K562 (cell line): Measurements from ENCODE around the gene CMTM5. TPM values are rescaled to one million over a fixed set of nuclear protein-coding genes. Genes with fewer than 3 reads are reported as not detected.

Source experiments
- ATAC-seq: fragments of 200-7000 bp; cut with Tn5 transposase; 3 replicates; pipeline ENCODE4 v1.9.1; 2020; ENCODE audit warnings: moderate library complexity
- BruUV-seq: library from RNA; stranded (reverse); fragments of 400-500 nt; replicated peaks from 2 replicates; lab custom pipeline; 2021; lab: Mats Ljungman, UMichigan
- CTCF ChIA-PET: fragments of 300-600 bp; formaldehyde crosslinking; extraction: SDS; loops from one replicate; lab custom pipeline; 2021; ENCODE audit warnings: low intra/inter-chr PET ratio; lab: Yijun Ruan, JAX
- POLR2A ChIA-PET: fragments of 300-600, 350-650 bp; sonication (Branson Sonifier 250); formaldehyde crosslinking; extraction: SDS; loops from one replicate; lab custom pipeline; 2021; ENCODE audit warnings: antibody characterized with exemption, inconsistent platforms; lab: Yijun Ruan, JAX
- DNase-seq, 4 experiments: peaks; one replicate each; pipeline versions ENCODE4 v3.0.0 to v3.0.0-alpha.2; 2011 to 2018; ENCODE audit warnings: low spot score in 3 of 4, mixed read lengths in 3 of 4; ENCODE audit errors: extremely low read depth in 1 of 4
- FAIRE-seq: peaks from 2 replicates; lab custom pipeline; 2011; peaks lifted over from hg19 to GRCh38; lab: Jason Lieb, UNC
- H2AFZ ChIP-seq: 2 replicates; pipeline ENCODE4 v1.6.0; 2011; ENCODE audit warnings: low read depth, low read length, control low read depth, inconsistent platforms
- H3K27ac ChIP-seq: fragments of 200-600 bp; 3 replicates; pipeline ENCODE4 v1.8.0; 2011; ENCODE audit warnings: low read depth, mild to moderate bottlenecking, control low read depth, inconsistent platforms, low read length, moderate library complexity, mixed read lengths; ENCODE audit errors: extremely low read depth
- H3K27me3 ChIP-seq, 2 experiments: fragments of 300-600 bp in 1 of 2; 2 replicates in 1 of 2; 3 replicates in 1 of 2; pipeline versions ENCODE4 v1.6.0 to v1.8.0; 2011; ENCODE audit warnings: inconsistent platforms in 2 of 2, low read length in 2 of 2, mild to moderate bottlenecking in 1 of 2, mixed read lengths in 1 of 2, moderate library complexity in 1 of 2; ENCODE audit not compliant: control insufficient read depth in 2 of 2, insufficient read depth in 2 of 2
- H3K36me3 ChIP-seq: fragments of 300-600 bp; 3 replicates; pipeline ENCODE4 v1.8.0; 2011; ENCODE audit warnings: mild to moderate bottlenecking, low read length, inconsistent platforms; ENCODE audit not compliant: control insufficient read depth, insufficient read depth
- H3K4me1 ChIP-seq, 2 experiments: fragments of 200-600 bp in 1 of 2; replicated peaks in 1 of 2; 2 replicates in 1 of 2; 3 replicates in 1 of 2; pipeline versions ENCODE4 v1.5.1 to v1.8.0; 2011; ENCODE audit warnings: inconsistent platforms in 2 of 2, low read length in 2 of 2, mild to moderate bottlenecking in 1 of 2, mixed read lengths in 1 of 2, moderate library complexity in 1 of 2; ENCODE audit not compliant: control insufficient read depth in 2 of 2, insufficient read depth in 2 of 2
- H3K4me2 ChIP-seq: 2 replicates; pipeline ENCODE4 v1.6.1; 2011; ENCODE audit warnings: low read length, control low read depth, inconsistent platforms, mixed read lengths; ENCODE audit not compliant: insufficient read depth
- H3K4me3 ChIP-seq: fragments of 200-600 bp; sonication (generic), shearing (Covaris generic); 2 replicates; pipeline ENCODE4 v1.5.1; 2016; ENCODE audit warnings: control low read depth, inconsistent platforms
- H3K79me2 ChIP-seq: fragments of 200-600 bp; 3 replicates; pipeline ENCODE4 v1.8.0; 2011; ENCODE audit warnings: low read length, inconsistent platforms; ENCODE audit not compliant: control insufficient read depth, insufficient read depth
- H3K9ac ChIP-seq, 2 experiments: 2 replicates each; pipeline versions ENCODE4 v1.6.0 to v1.6.1; 2011; ENCODE audit warnings: low read depth in 2 of 2, low read length in 2 of 2, control low read depth in 1 of 2, inconsistent platforms in 1 of 2, mild to moderate bottlenecking in 1 of 2, mixed read lengths in 1 of 2; ENCODE audit not compliant: insufficient read depth in 1 of 2
- H3K9me1 ChIP-seq: one replicate; pipeline ENCODE4 v1.6.0; 2011; ENCODE audit warnings: inconsistent platforms, mild to moderate bottlenecking, low read length, moderate library complexity; ENCODE audit not compliant: control insufficient read depth, insufficient read depth
- H3K9me3 ChIP-seq: replicated peaks from 2 replicates; pipeline ENCODE4 v1.5.1; 2011; ENCODE audit warnings: low read depth, low read length, inconsistent platforms; ENCODE audit not compliant: control insufficient read depth, insufficient read depth
- H4K20me1 ChIP-seq: replicated peaks from 2 replicates; pipeline ENCODE4 v1.6.1; 2011; ENCODE audit warnings: low read length, inconsistent platforms, mixed read lengths; ENCODE audit not compliant: control insufficient read depth, insufficient read depth
- HDAC3 ChIP-seq: fragments of 450-650 bp; IDR thresholded peaks from 2 replicates; pipeline ENCODE4 v1.6.1; 2018; ENCODE audit warnings: borderline replicate concordance, mild to moderate bottlenecking, moderate library complexity; ENCODE audit not compliant: partially characterized antibody
- NR1H2 ChIP-seq: sonication (generic); formaldehyde crosslinking; IDR thresholded peaks from 2 replicates; pipeline ENCODE4 v1.4.0; 2020; ENCODE audit warnings: mild to moderate bottlenecking, missing genetic modification reagents
- POLR2AphosphoS5 ChIP-seq: IDR thresholded peaks from 2 replicates; pipeline ENCODE4 v1.6.1; 2011; ENCODE audit warnings: mild to moderate bottlenecking, low read depth, low read length, moderate library complexity; ENCODE audit not compliant: control insufficient read depth, insufficient read depth
- RBFOX2 ChIP-seq: fragments of 200-400 bp; formaldehyde crosslinking; IDR thresholded peaks from 2 replicates; pipeline ENCODE4 v1.6.1; 2017; ENCODE audit warnings: low read depth, mild to moderate bottlenecking, low read length, moderate library complexity
- STAG1 ChIP-seq: sonication (generic); formaldehyde crosslinking; IDR thresholded peaks from 2 replicates; pipeline ENCODE4 v1.5.0; 2020; ENCODE audit warnings: missing genetic modification reagents, borderline replicate concordance
- ZNF140 ChIP-seq: fragments of 250-450 bp; sonication (Bioruptor Pico); IDR thresholded peaks from 2 replicates; pipeline ENCODE4 v1.8.0; 2021; ENCODE audit warnings: moderate library complexity, mild to moderate bottlenecking, inconsistent platforms
- ZNF311 ChIP-seq: fragments of 250-450 bp; sonication (Bioruptor Pico); IDR thresholded peaks from 2 replicates; pipeline ENCODE4 v1.4.0; 2020; ENCODE audit warnings: mild to moderate bottlenecking, moderate library complexity
- ZNF445 ChIP-seq: fragments of 250-450 bp; sonication (Bioruptor Pico); IDR thresholded peaks from 2 replicates; pipeline ENCODE4 v1.4.0; 2020; ENCODE audit warnings: low read depth, mild to moderate bottlenecking, moderate library complexity
- WGBS: fragments of 100-300 bp; shearing (Covaris generic); methylation state at CpG from one replicate; pipeline ENCODE4 v1.1.6; 2016; ENCODE audit warnings: low coverage, mixed read lengths; ENCODE audit not compliant: insufficient coverage; ENCODE audit errors: missing lambda C conversion rate; 5-methylcytosine and 5-hydroxymethylcytosine counted together
- in situ Hi-C: fragments of 300-500 bp; cut with MboI; formaldehyde crosslinking; loops from 4 replicates; pipeline ENCODE4 v1.15.0; 2018; ENCODE audit warnings: inconsistent platforms, mixed read lengths
- intact Hi-C: fragments of 100-400 bp; cut with micrococcal nuclease; formaldehyde crosslinking; loops from 2 replicates; pipeline ENCODE4 v1.14.2; 2022
- polyA plus RNA-seq, 8 experiments: library from polyadenylated mRNA; depleted of rRNA in 4 of 8; stranded (reverse) in 5 of 8; unstranded in 3 of 8; fragments of >200 nt; fragmentation: Nextera tagmentation in 2 of 8; fragmentation: Illumina TruSeq in 1 of 8; extraction: Ambion mirVana in 2 of 8; extraction: Trizol in 1 of 8; gene quantifications; 2 replicates each; pipeline versions ENCODE4 v1.2.1 to v1.2.3, GENCODE V29; 2011 to 2014; ENCODE audit warnings: inconsistent platforms in 1 of 8, missing spikeins in 1 of 8
- total RNA-seq, 7 experiments: library from RNA; depleted of rRNA in 6 of 7; stranded (reverse); fragments of >200 nt in 6 of 7; fragmentation: Illumina TruSeq in 2 of 7; extraction: Trizol in 2 of 7; gene quantifications; 2 replicates each; pipeline versions ENCODE4 v1.2.1 to v1.2.3, GENCODE V29; 2011 to 2021; ENCODE audit warnings: low replicate concordance in 1 of 7

CMTM5 gene
- total and polyA plus RNA-seq, 9 of the 15 experiments (the other 6 are each of a cell fraction or from before 2014, with no cell fraction given): 0.21 TPM; not detected in 8

GRCh38 chr14:23354990-23355389 lies 21.9 kb upstream of the CMTM5 start:
- H3K27me3 ChIP-seq: peaks cover 17 to 53% of the 10 kb centered on the region in 2 experiments
- no peak overlapping the region for H2AFZ ChIP-seq
- ChIA-PET POLR2A (interaction anchor here (0.7 kb wide), 1 partner anchor 9 kb away, joined by 3 read pairs; no protein-coding TSS in a partner anchor), CTCF (no interaction called here)
- H3K36me3 ChIP-seq: no peaks in the 10 kb centered on the region
- H3K9ac ChIP-seq: no peak overlapping the region
- intact Hi-C loops (no loop called here), in situ Hi-C loops (no loop called here)
- no TSS peak for BruUV-seq
- H3K27ac ChIP-seq: no peak overlapping the region
- FAIRE-seq (no peak), ATAC-seq (no peak), DNase-seq (no peak)
- 7% methylated on average over 6 of the region's 6 CpGs for WGBS
- H3K4me1 ChIP-seq: peaks cover 0 to 13% of the 10 kb centered on the region in 2 experiments; a peak in 3 of 5 replicates
- H3K4me3 ChIP-seq: no peak overlapping the region
- no peaks in the 10 kb centered on the region for H3K79me2 ChIP-seq
- no peaks in the 10 kb centered on the region for H3K9me1 ChIP-seq
- no peaks in the 10 kb centered on the region for H3K9me3 ChIP-seq
- TF ChIP-seq NR1H2 (CRISPR knock-in tag) (no peak), ZNF445 (CRISPR knock-in tag) (no peak), RBFOX2 (no peak)
- no peak overlapping the region for H3K4me2 ChIP-seq
- H4K20me1 ChIP-seq: no peaks in the 10 kb centered on the region; the same call in 1 of the 2 replicates

- 4% methylated on average over 6 of the region's 6 CpGs for WGBS
- ChIA-PET CTCF (no interaction called here), POLR2A (no interaction called here)
- no peak overlapping the region for H3K9ac ChIP-seq
- FAIRE-seq (no peak), DNase-seq (no peak), ATAC-seq (no peak)
- H3K36me3 ChIP-seq: no peaks in the 10 kb centered on the region
- H3K4me3 ChIP-seq: no peak overlapping the region
- H3K4me1 ChIP-seq: peaks cover 0 to 17% of the 10 kb centered on the region in 2 experiments; a peak in 3 of 5 replicates
- no peaks in the 10 kb centered on the region; the same call in 1 of the 2 replicates for H4K20me1 ChIP-seq
- H3K9me3 ChIP-seq: no peaks in the 10 kb centered on the region
- no TSS peak for BruUV-seq
- no peaks in the 10 kb centered on the region for H3K9me1 ChIP-seq
- no peak overlapping the region for H3K27ac ChIP-seq
- peaks cover 17 to 60% of the 10 kb centered on the region in 2 experiments for H3K27me3 ChIP-seq
- H2AFZ ChIP-seq: no peak overlapping the region
- intact Hi-C loops (no loop called here), in situ Hi-C loops (no loop called here)
- H3K79me2 ChIP-seq: no peaks in the 10 kb centered on the region
- TF ChIP-seq STAG1 (no peak), ZNF311 (CRISPR knock-in tag) (no peak), POLR2AphosphoS5 (no peak), ZNF140 (CRISPR knock-in tag) (no peak), HDAC3 (no peak)
- H3K4me2 ChIP-seq: no peak overlapping the region
Observed at GRCh38 chr14:23355871-23356435, 20.9 kb upstream of the CMTM5 start.
